A549 (cell line): ENCODE data around the gene LAMA2.

Experiments used
- BHLHE40 ChIP-seq: IDR thresholded peaks from 2 replicates; pipeline ENCODE4 v1.6.1; 2012; ENCODE audit warnings: low read depth, low read length, inconsistent platforms
- RFX5 ChIP-seq: fragments of 450-650 bp; IDR thresholded peaks from 2 replicates; pipeline ENCODE4 v1.7.1; 2014; ENCODE audit warnings: antibody characterized with exemption, mild to moderate bottlenecking, moderate library complexity
- SMC3 ChIP-seq: fragments of >200 bp; sonication (Bioruptor Twin); formaldehyde crosslinking; IDR thresholded peaks from 3 replicates; pipeline ENCODE4 v1.6.1; 2018; ENCODE audit warnings: inconsistent platforms
- TF ChIP-seq, protein P1 (sequence below): fragments of 200-600 bp; sonication (generic); IDR thresholded peaks from 2 replicates; pipeline ENCODE4 v1.6.1; 2016; ENCODE audit warnings: antibody characterized with exemption, mild to moderate bottlenecking, moderate library complexity
- TF ChIP-seq, protein P2 (sequence below): fragments of >200 bp; sonication (Bioruptor Twin); formaldehyde crosslinking; IDR thresholded peaks from 3 replicates; pipeline ENCODE4 v1.5.1; 2016

DNA sequence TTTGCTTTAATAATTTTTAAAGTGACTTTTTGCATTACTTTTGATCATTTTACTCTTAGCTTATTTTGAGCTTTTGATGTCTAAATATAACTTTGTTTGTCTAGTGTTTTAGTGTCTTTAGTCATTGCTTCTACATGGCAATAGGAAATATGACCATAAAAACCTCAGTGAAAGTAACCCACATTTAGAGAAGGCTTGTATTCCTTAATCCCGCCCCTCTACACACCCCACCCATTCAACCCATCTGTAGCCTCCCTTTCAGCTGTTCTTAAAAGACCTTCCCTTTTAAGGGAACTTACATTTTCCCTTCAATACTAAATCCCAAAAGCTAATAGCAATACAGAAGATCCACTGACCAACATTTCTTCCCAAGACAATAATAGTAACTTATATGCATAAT, 225.4 kb downstream of the LAMA2 start:
- no peak for TF ChIP-seq SMC3
- TF ChIP-seq, protein P1, sequence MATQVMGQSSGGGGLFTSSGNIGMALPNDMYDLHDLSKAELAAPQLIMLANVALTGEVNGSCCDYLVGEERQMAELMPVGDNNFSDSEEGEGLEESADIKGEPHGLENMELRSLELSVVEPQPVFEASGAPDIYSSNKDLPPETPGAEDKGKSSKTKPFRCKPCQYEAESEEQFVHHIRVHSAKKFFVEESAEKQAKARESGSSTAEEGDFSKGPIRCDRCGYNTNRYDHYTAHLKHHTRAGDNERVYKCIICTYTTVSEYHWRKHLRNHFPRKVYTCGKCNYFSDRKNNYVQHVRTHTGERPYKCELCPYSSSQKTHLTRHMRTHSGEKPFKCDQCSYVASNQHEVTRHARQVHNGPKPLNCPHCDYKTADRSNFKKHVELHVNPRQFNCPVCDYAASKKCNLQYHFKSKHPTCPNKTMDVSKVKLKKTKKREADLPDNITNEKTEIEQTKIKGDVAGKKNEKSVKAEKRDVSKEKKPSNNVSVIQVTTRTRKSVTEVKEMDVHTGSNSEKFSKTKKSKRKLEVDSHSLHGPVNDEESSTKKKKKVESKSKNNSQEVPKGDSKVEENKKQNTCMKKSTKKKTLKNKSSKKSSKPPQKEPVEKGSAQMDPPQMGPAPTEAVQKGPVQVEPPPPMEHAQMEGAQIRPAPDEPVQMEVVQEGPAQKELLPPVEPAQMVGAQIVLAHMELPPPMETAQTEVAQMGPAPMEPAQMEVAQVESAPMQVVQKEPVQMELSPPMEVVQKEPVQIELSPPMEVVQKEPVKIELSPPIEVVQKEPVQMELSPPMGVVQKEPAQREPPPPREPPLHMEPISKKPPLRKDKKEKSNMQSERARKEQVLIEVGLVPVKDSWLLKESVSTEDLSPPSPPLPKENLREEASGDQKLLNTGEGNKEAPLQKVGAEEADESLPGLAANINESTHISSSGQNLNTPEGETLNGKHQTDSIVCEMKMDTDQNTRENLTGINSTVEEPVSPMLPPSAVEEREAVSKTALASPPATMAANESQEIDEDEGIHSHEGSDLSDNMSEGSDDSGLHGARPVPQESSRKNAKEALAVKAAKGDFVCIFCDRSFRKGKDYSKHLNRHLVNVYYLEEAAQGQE = no peak
- TF ChIP-seq, protein P2, sequence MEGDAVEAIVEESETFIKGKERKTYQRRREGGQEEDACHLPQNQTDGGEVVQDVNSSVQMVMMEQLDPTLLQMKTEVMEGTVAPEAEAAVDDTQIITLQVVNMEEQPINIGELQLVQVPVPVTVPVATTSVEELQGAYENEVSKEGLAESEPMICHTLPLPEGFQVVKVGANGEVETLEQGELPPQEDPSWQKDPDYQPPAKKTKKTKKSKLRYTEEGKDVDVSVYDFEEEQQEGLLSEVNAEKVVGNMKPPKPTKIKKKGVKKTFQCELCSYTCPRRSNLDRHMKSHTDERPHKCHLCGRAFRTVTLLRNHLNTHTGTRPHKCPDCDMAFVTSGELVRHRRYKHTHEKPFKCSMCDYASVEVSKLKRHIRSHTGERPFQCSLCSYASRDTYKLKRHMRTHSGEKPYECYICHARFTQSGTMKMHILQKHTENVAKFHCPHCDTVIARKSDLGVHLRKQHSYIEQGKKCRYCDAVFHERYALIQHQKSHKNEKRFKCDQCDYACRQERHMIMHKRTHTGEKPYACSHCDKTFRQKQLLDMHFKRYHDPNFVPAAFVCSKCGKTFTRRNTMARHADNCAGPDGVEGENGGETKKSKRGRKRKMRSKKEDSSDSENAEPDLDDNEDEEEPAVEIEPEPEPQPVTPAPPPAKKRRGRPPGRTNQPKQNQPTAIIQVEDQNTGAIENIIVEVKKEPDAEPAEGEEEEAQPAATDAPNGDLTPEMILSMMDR = no peak
- no peak for TF ChIP-seq RFX5
- TF ChIP-seq BHLHE40 = no peak
